DOHH2 (cell line): Measurements from ENCODE around the gene ANO4.

ENCODE experiments used
- H3F3A ChIP-seq: fragments of 200-600 bp; sonication (generic), shearing (Covaris generic); 2 replicates; pipeline ENCODE4 v1.6.0; 2016; ENCODE audit warnings: antibody characterized with exemption, mild to moderate bottlenecking; ENCODE audit not compliant: control insufficient read depth, insufficient read depth
- H3K27ac ChIP-seq: fragments of 200-600 bp; sonication (generic); 2 replicates; pipeline ENCODE4 v1.5.1; 2014; ENCODE audit warnings: low read depth, mild to moderate bottlenecking, low read length, moderate library complexity
- H3K27me3 ChIP-seq: fragments of 200-600 bp; sonication (generic); 2 replicates; pipeline ENCODE4 v1.6.1; 2014; ENCODE audit warnings: mild to moderate bottlenecking, low read length, mixed read lengths; ENCODE audit not compliant: control insufficient read depth
- H3K36me3 ChIP-seq: fragments of 200-600 bp; sonication (generic); 2 replicates; pipeline ENCODE4 v1.6.1; 2014; ENCODE audit warnings: mild to moderate bottlenecking, low read length, moderate library complexity, mixed read lengths; ENCODE audit not compliant: control insufficient read depth
- H3K4me1 ChIP-seq: fragments of 200-600 bp; sonication (generic); 2 replicates; pipeline ENCODE4 v1.6.1; 2014; ENCODE audit warnings: mild to moderate bottlenecking, low read length, mixed read lengths; ENCODE audit not compliant: control insufficient read depth
- H3K4me2 ChIP-seq: fragments of 200-600 bp; sonication (generic); 2 replicates; pipeline ENCODE4 v1.6.0; 2014; ENCODE audit warnings: mild to moderate bottlenecking, low read length, moderate library complexity
- H3K4me3 ChIP-seq: fragments of 200-600 bp; sonication (generic); 2 replicates; pipeline ENCODE4 v1.5.1; 2014; ENCODE audit warnings: mild to moderate bottlenecking, low read length, mixed read lengths
- H3K79me2 ChIP-seq: fragments of 200-600 bp; sonication (generic); 2 replicates; pipeline ENCODE4 v1.6.1; 2014; ENCODE audit warnings: mild to moderate bottlenecking, low read length, mixed read lengths; ENCODE audit not compliant: control insufficient read depth
- H3K9me2 ChIP-seq: fragments of 200-600 bp; sonication (generic); replicated peaks from 2 replicates; pipeline ENCODE4 v1.6.1; 2014; ENCODE audit warnings: mild to moderate bottlenecking, low read length, mixed read lengths; ENCODE audit not compliant: control insufficient read depth
- H3K9me3 ChIP-seq: fragments of 200-600 bp; sonication (generic); 2 replicates; pipeline ENCODE4 v1.6.1; 2014; ENCODE audit warnings: antibody characterized with exemption, low read length, mixed read lengths; ENCODE audit not compliant: control insufficient read depth, insufficient read depth
- H4K20me1 ChIP-seq: fragments of 200-600 bp; sonication (generic); 2 replicates; pipeline ENCODE4 v1.6.0; 2014; ENCODE audit warnings: low read depth, mild to moderate bottlenecking, antibody characterized with exemption, low read length, moderate library complexity; ENCODE audit not compliant: control insufficient read depth, insufficient read depth
- CTCF ChIP-seq: fragments of 200-600 bp; sonication (generic); IDR thresholded peaks from one replicate; pipeline ENCODE4 v1.5.1; 2014; ENCODE audit warnings: antibody characterized with exemption, mild to moderate bottlenecking, low read depth, low read length; ENCODE audit not compliant: poor library complexity, severe bottlenecking
- EZH2phosphoT487 ChIP-seq: fragments of 200-600 bp; sonication (generic); IDR thresholded peaks from 2 replicates; pipeline ENCODE4 v1.6.1; 2017; ENCODE audit warnings: borderline replicate concordance, mild to moderate bottlenecking, antibody characterized with exemption, low read length, moderate library complexity, mixed read lengths

The ANO4 gene

GRCh38 chr12:100913872-100914592, 119.5 kb downstream of the ANO4 start:
- Histone ChIP-seq H3K4me2 (no peak overlapping the region), H3K4me3 (no peak overlapping the region), H4K20me1 (no peaks in the 10 kb centered on the region), H3K9me3 (no peaks in the 10 kb centered on the region), H3K4me1 (no peaks in the 10 kb centered on the region), H3K9me2 (no peaks in the 10 kb centered on the region), H3F3A (no peaks in the 10 kb centered on the region), H3K27me3 (peaks cover 4% of the 10 kb centered on the region; the same call in 1 of the 2 replicates), H3K27ac (no peak overlapping the region), H3K79me2 (no peaks in the 10 kb centered on the region), H3K36me3 (no peaks in the 10 kb centered on the region)
- TF ChIP-seq CTCF (no peak), EZH2phosphoT487 (no peak)

GRCh38 chr12:100919116-100919515, 124.5 kb downstream of the ANO4 start:
- H4K20me1 ChIP-seq, result no peaks in the 10 kb centered on the region
- no peaks in the 10 kb centered on the region for H3K36me3 ChIP-seq
- H3F3A ChIP-seq, result no peaks in the 10 kb centered on the region
- no peaks in the 10 kb centered on the region for H3K9me2 ChIP-seq
- no peaks in the 10 kb centered on the region for H3K27me3 ChIP-seq
- no peak overlapping the region for H3K27ac ChIP-seq
- H3K4me2 ChIP-seq, result no peak overlapping the region
- H3K4me1 ChIP-seq, result no peaks in the 10 kb centered on the region
- no peaks in the 10 kb centered on the region for H3K9me3 ChIP-seq
- H3K4me3 ChIP-seq, result no peak overlapping the region
- TF ChIP-seq CTCF, result no peak
- no peak for TF ChIP-seq EZH2phosphoT487
- H3K79me2 ChIP-seq, result no peaks in the 10 kb centered on the region

GRCh38 chr12:100920493-100920892, 125.9 kb downstream of the ANO4 start:
- Histone ChIP-seq H3F3A (no peaks in the 10 kb centered on the region), H3K4me1 (no peaks in the 10 kb centered on the region), H4K20me1 (no peaks in the 10 kb centered on the region), H3K4me2 (no peak overlapping the region), H3K4me3 (no peak overlapping the region), H3K27me3 (no peaks in the 10 kb centered on the region), H3K9me2 (no peaks in the 10 kb centered on the region), H3K79me2 (no peaks in the 10 kb centered on the region), H3K36me3 (no peaks in the 10 kb centered on the region), H3K27ac (no peak overlapping the region), H3K9me3 (no peaks in the 10 kb centered on the region)
- no peak for TF ChIP-seq EZH2phosphoT487

- Histone ChIP-seq H3K9me2 (no peaks in the 10 kb centered on the region), H3K36me3 (no peaks in the 10 kb centered on the region)
These were observed 132.2 kb downstream of the ANO4 start for GRCh38 chr12:100926669-100927248.

More at GRCh38 chr12:100926669-100927248, 132.2 kb downstream of the ANO4 start:
- Histone ChIP-seq H3K4me1 (no peaks in the 10 kb centered on the region), H3K79me2 (no peaks in the 10 kb centered on the region), H3K27me3 (no peaks in the 10 kb centered on the region; the same call in 1 of the 2 replicates), H3K4me3 (no peak overlapping the region), H3K27ac (no peak overlapping the region), H3K9me3 (no peaks in the 10 kb centered on the region), H4K20me1 (no peaks in the 10 kb centered on the region), H3F3A (no peaks in the 10 kb centered on the region), H3K4me2 (no peak overlapping the region)
- TF ChIP-seq EZH2phosphoT487 (no peak), CTCF (no peak)
